Esophagus squamous epithelium (tissue), 4 donors: ENCODE measurements around the gene TTC28.

ENCODE experiments used
- CTCF ChIP-seq, 6 experiments: fragments of 450-650 bp in 4 of 6; fragments of 200-600 bp in 2 of 6; sonication (generic) in 2 of 6; IDR thresholded peaks; one replicate each; pipeline ENCODE4 v1.5.1; 2016 to 2019; ENCODE audit warnings: antibody characterized with exemption in 6 of 6, mild to moderate bottlenecking in 4 of 6, moderate library complexity in 4 of 6
- POLR2A ChIP-seq, 4 donors: fragments of 450-650 bp; IDR thresholded peaks; one replicate each; pipeline ENCODE4 v1.6.1; 2017; ENCODE audit warnings: antibody characterized with exemption in 4 of 4, mild to moderate bottlenecking in 4 of 4, moderate library complexity in 3 of 4

GRCh38 chr22:28604966-28605761 lies 74.5 kb downstream of the TTC28 start:
- TF ChIP-seq CTCF (IDR thresholded peaks at IDR 0.05) (no peak), POLR2A (IDR thresholded peaks at IDR 0.05) (no peak)
